GM21529 (cell line): ENCODE data around the gene GAGE13.
"Not testable (repeated sequence)": the region's sequence is repeated elsewhere in the genome, so short reads cannot be mapped to it uniquely, and the experiment has no call there.

Experiments used
- ATAC-seq: cut with Tn5 transposase; IDR thresholded peaks from one replicate; pipeline ENCODE4 v1.9.1; 2021; ENCODE audit not compliant: unreplicated experiment

GAGE13 gene

GRCh38 chrX:49330421-49330820 is 961 bp upstream of the GAGE13 start:
- not testable (repeated sequence) for ATAC-seq

- not testable (repeated sequence) for ATAC-seq
Measured at GRCh38 chrX:49331841-49332240, 459 bp downstream of the GAGE13 start.

- ATAC-seq: not testable (repeated sequence)
Measured at GRCh38 chrX:49341449-49341848, 10.1 kb downstream of the GAGE13 start.

GRCh38 chrX:49344496-49345175 is 13.3 kb downstream of the GAGE13 start:
- ATAC-seq: not testable (repeated sequence)

GRCh38 chrX:49345402-49345801 is 14.0 kb downstream of the GAGE13 start:
- ATAC-seq: not testable (repeated sequence)

- ATAC-seq: not testable (repeated sequence)
Measured at GRCh38 chrX:49346150-49346549, 14.8 kb downstream of the GAGE13 start.
